T-helper 1 cell treated with Interleukin-12 subunit alpha and Interleukin-12 subunit beta and Interleukin-4 antibody, amounts not matched to agents 30 ng/mL and 1 ng/mL, for 36 hours (primary cell): ENCODE data around the gene FAM98A. TPM values are rescaled to one million over a fixed set of nuclear protein-coding genes. Genes with fewer than 3 reads are reported as not detected.

Source experiments
- total RNA-seq: library from RNA; stranded (reverse); gene quantifications from 2 replicates; pipeline ENCODE4 v1.2.3, GENCODE V29; 2022

FAM98A gene
- total RNA-seq, 1 donor from 2014 or later: 38.2 TPM

Other genes starting within 250 kb of the FAM98A start
- gene RASGRP3, start 122.7 kb downstream of the FAM98A start, total RNA-seq: 13.9 and 14.1 TPM in 2 replicates